GM19328 (cell line): ENCODE measurements around the gene EHD4.

ENCODE experiments used
- ATAC-seq: cut with Tn5 transposase; IDR thresholded peaks from one replicate; pipeline ENCODE4 v1.9.1; 2021; ENCODE audit warnings: mild to moderate bottlenecking, moderate library complexity; ENCODE audit not compliant: unreplicated experiment

The EHD4 gene

GRCh38 chr15:41939986-41940385 lies 32.4 kb downstream of the EHD4 start:
- ATAC-seq = no peak

DNA sequence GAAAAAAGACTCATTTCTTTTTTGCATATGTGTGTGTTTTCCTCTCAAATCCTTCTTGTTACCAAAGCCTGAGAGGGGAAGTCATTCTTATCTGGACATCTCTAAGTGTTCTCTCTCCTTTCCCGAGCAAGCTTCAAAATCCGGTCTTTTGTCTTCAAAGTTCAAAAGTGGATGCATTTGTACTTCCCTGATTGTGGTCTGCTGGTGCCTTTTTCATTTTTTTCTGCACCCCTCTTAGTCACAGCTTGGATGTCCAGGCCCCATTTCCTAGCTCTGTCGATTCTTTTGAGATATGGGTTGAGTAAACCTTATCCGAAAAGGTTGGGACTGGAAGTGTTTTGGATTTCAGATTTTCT lies 34.8 kb downstream of the EHD4 start:
- ATAC-seq = no peak

DNA sequence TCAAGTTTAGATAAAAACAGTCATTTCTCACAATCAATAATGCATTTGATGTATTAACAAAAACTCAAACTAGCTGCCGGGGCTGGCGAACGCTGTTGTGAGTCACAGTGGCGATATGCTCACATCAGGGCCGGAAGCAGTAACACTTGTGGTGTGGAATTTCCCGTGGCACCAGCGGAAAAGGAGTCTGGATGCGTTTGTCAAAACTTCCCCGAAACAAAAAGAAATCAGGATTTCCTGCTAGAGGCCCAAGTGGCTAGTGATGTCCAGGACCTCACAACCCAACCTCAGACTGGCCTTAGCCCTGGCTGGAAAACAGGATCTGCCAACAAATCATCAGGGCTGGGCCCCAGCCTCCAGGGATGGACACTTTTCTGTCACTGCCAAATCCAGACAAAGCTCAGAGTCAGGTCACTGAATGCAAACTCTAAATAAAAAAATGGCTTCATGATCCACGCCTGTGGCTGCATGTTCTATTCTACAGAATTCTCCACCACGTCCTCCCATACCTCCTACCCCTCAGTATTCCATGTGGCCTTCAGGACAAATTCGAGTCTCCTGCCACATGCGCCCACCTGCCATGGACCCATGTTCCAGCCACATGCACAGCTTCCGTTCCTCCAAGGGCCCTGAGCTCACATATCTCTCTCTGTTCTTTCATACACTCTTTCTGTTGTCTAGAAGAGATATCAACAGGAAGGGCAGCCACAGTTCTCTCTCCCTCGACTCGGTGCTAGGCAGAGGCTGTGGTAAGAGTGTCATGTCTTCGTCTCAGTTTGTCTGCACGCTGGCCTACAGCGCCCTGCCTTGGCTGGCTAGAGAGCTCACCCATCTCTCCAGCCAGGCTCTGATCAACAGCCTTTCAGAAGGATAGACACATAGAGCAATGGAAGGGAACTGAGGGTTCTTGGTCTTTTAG lies 35.4 kb downstream of the EHD4 start:
- no peak for ATAC-seq

DNA sequence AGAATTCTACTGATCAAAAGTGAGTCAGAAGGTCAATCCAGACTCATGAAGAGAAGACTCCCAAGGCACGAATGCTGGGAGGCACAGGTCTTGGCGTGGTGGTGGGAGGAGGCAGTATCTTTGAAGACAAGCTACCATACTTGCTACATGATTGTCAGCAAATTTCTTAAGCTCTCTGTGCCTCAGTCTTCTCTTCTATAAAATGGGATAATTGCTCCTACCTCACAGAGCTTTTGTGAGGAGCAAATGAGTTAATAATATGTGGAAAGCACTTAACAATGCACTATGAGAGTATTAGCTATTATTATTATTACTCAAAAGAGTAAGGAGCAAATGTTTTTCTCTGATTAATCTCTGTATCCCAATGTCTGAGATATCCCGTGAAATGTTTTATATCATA lies 36.2 kb downstream of the EHD4 start:
- no peak for ATAC-seq

GRCh38 chr15:41935566-41936020 lies 36.8 kb downstream of the EHD4 start:
- ATAC-seq = no peak

DNA sequence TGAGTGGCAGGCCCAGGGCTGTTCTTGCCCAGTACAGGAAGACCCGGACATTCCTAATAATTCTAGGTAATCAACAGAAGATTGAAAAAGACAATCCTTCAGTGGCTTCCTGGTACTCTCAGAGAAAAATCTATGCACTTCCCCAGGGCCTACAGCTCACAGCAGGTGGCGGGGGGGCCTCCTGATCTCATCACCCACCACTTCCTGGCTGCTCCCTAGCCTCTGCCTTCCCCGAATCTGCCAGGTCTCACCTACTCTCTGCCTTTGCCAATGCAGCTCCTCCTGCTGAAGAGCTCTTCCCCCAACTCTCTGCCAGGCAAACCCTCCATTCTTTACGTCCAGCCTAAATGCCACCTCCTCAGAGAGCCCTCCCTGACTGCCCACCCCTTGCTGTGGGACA lies 37.5 kb downstream of the EHD4 start:
- no peak for ATAC-seq

- no peak for ATAC-seq
Observed at GRCh38 chr15:41933771-41934170, 38.6 kb downstream of the EHD4 start.

GRCh38 chr15:41933326-41933725 lies 39.0 kb downstream of the EHD4 start:
- ATAC-seq = no peak

DNA sequence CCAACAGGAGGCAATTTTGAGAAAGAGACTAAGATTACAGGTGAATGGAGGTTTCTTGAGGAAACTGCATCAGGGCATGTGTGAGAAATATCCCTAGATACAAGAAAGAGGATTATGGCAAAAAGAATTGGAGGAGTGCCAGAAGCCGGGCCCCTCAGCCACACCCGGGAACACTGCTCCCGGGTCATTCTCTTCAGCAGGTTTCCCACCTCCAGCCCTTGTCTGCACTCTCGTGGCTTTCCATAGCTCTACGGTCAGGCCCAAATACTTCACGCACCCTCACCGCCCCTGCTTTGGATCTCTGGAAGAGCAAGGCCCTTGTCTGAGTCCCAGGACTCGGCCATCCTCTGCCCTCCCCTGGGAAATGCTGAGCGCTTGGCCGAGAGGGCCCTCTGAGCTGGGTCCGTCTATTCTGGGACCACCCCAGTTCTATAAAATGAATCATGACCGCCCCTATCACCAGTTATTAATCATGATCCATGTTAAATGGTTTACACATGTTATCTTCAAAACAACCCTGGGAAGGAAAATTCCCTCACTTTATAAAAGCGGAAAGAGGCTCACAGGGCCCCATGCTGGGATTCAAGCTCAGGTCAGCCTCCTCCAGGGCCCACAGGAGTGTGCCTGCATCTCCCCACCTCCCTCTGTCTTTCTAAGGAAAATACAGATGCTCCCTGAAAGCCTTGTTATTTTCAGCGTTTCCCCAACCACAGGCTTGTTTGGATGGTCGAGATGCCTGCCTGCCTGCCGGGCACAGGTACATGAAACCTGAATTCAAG lies 39.7 kb downstream of the EHD4 start:
- no peak for ATAC-seq

GRCh38 chr15:41932101-41932500 lies 40.3 kb downstream of the EHD4 start:
- ATAC-seq = no peak

DNA sequence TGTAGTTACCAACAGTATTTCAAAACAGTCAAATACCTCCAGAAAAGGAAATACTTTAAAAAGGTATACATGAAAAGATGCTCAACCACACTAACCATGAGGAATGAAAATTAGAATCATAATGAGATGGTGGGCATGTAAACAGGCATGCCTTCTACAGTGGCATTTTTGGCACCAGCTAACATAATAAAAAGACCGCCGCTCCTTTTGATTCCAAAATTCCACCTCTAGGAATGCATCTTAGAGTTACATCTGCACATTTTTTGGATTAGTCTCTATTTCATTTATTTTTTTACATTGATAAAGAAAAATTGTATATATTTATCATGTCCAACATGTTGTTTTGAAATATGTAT lies 41.5 kb downstream of the EHD4 start:
- no peak for ATAC-seq

DNA sequence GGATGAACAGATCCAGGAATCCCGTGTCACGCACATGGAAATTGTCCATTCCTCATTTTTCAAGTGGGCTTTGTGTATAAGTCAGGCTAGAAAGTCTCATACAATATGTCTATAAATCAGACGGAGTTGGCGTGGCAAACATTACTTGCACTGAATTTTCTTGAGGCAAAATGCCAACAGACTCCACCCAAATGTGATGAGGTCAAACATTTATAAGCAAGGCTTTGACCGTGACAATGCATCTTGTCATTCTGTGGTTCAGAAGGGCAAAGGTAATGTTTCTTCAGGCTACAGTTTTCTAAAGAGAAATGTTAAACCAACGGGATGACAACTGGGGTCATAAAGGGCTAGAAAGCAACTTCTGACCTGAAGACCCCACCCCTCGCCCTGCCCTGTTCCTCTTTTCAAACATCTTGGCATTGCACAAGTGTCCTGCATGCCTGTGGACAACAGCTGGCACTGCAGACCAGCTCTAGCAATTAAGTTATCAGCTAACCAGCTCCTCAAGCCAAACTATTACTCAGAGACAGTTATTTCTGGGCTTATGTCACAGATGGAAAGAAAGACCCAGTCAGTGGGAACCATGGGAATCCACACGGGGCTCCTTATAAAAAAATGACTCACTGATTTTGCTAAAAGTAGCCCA lies 42.0 kb downstream of the EHD4 start:
- no peak for ATAC-seq

DNA sequence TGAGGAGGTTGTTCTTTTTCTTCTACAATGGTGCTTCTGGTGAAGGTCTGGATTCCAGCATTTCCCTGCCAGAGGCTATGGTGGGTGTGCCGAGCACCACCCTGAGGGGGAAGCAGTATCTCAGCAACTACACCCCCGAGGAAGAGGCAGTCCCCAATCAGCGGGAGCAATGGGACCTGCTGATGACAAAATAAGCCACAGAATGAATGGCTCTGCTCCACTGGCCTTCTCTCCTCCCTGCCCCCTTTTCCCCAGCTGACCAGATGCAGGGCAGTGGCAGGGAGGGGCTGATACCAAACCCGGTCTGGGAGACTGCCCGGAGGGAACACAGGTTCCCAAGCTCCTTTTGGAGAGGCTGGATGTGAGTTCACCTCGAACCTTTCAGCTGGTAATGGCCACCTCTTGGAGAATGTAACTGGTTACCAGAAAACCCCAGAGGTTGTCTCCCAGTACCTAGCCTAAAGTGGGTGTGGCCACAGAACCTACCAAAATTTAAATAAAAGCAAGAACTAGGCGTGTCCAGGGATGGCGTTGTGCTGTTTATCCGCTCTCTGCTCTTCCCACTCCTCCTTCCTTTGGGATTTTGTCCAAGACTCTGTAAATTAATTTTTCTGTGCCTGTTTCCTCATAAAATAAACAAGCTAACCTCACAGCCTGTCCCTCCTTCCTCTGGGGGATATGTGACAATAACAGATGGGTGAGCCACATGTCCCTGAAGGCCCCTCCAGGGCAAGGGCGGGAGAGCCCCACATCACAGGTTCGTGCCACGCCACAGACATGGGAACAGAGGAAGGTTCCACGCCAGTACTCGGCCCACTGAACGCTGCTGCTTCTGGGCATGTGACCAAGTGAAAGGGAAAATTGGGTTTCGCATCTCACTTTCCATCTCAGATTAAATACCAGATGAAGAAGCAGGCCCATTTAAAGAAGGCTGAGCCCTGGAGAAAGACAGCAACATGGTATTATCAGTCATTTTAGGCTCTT lies 43.4 kb downstream of the EHD4 start:
- no peak for ATAC-seq

DNA sequence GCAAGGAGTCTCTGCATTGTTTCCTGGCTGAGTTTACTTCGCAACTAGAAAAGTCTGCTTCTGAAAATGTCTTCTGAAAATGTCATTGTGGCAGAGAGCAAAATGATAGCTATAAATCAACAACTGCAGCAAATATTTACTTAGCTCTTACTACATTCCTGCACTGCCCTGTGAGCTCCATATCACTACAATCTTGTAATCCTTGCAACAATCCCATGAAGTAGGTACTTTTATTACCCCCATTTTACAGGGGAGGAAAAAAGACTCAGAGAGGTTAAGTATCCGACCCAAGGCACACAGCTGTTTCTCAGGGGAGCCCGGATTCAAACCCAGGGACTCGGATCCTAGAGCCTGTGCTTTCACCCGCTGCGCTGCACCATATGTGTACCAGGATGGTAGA lies 44.3 kb downstream of the EHD4 start:
- no peak for ATAC-seq

DNA sequence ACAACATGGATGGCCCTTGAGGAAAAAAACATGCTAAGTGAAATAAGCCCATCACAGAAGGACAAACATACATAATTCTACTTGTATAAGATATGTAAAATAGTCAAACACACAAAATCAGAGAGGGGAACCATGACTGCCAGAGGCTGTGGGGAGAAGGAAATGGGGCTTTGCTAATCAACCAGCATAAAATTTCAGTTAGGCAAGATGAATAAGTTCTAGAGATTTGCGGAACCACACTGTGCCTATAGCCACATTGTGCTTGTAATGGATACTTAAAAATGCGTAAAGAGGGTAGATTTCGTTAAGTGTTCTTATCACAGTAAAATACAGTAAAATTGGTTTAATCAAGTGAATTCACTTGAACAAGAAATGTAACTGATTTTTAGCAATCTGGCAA lies 44.8 kb downstream of the EHD4 start:
- no peak for ATAC-seq

DNA sequence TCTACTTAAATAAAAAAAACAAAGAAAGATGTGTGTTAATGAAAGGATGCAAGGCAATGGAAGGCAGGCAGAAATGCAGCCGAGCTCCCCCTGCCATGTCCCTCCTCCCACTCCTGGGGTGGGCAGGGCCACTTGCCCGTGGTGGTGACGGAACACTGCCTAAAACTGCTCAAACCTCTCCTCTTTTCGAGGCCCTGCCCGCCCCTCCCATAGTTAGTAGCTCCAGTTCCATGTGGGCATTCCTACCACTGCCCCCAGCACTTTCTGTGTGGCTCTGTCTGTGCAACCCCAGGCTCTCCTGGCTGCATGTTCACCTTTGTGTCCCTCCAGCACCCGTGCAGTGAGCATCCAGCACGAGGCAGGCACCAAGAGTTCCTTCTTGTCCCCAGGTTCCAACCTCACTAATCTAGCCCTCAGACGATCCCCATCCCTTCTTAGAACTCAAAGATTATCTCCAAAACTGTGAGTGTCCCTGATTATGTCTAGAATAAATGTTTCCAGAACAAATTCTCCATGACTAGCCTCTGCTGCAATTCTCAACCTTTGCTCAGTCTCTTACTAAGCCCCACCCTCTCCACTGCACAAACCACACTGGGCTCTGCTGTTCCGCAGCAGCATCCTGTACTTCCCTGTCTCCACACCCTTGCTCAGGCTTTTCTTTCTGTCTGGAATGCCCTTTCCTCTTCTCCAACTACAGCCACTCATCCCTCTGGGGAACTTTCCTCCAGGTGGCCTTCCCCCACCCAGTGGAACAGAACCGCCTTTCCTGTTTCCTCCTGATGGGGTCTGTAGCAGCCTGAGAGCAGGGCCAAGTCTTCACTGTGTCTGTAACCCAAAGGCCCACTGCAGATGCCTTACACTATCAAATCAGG lies 45.9 kb downstream of the EHD4 start:
- ATAC-seq = no peak

- no peak for ATAC-seq
Observed at GRCh38 chr15:41925086-41925608, 47.2 kb downstream of the EHD4 start.

DNA sequence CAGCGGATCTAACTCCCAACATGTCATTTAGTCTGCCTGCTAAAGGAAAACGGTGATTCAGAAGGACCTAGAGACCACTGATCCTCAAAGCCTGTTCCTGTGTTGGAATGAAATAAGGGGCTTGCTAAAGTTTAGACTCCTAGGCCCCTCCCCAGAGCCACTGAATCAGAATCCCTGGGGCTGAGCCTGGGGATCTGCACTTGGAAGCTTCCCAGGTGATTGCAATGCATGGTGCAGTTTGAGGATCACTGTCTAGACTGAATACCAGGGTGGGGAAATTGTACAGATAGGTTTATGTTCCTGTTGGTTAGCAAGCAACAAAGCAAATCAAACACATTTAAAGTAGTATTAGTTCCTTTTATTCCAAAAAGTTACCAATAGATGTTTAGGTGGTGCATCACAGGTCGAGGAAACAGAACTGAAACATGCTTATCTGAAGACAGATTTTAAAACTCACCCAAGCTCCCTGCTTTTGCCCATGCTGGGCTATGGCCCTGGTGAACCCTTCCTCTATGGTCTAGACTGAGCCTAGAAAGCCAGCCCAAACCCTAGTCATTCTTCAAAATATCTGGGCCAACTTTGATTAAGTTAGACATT lies 48.9 kb downstream of the EHD4 start:
- ATAC-seq = no peak

DNA sequence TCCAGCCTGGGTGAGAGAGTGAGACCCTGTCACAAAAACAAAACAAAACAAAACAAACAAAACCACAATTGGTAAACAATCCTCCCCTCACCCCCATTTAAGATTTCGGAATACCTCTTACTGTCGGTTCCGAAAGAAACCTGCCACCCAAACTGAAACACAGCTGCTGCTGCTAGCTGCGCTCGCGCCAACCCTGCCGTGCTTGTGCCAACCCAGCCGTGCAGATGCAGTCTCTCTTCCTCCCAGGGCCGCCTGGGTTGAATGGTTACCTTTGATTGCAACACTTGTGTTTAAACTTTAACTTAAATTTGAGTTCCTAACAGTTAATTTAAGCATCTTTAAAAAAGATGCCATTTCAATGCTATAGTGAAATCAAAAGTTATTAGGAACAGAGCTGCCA lies 50.0 kb downstream of the EHD4 start:
- no peak for ATAC-seq
